ENCODE measurements around the gene KDM3B. TPM values are rescaled to one million over a fixed set of nuclear protein-coding genes. Genes with fewer than 3 reads are reported as not detected.

Gene KDM3B
- total RNA-seq, 4 donors from 2014 or later, result 55.3 to 85.2 (median 68.1) TPM

- no peak for TF ChIP-seq CTCF (IDR thresholded peaks at IDR 0.05)
- no peak for TF ChIP-seq POLR2A (IDR thresholded peaks at IDR 0.05)
- H3K4me3 ChIP-seq, result peak overlapping the region; percentile 80 to 91 (median 84)
- H3K27ac ChIP-seq, result peak overlapping the region; percentile 86 to 92 (median 89)
- peaks cover 0 to 20% (median 0%) of the 10 kb centered on the region in 4 donors for H3K4me1 ChIP-seq
- peaks cover 0 to 11% (median 0%) of the 10 kb centered on the region in 3 donors for H3K36me3 ChIP-seq
- H3K27me3 ChIP-seq, result no peaks in the 10 kb centered on the region
- no peaks in the 10 kb centered on the region for H3K9me3 ChIP-seq
- peak in 2 of 3 donors; percentile 74 to 88 for DNase-seq
These were observed 15.4 kb upstream of the KDM3B start for GRCh38 chr5:138336952-138337684.

GRCh38 chr5:138337685-138338410 is 14.6 kb upstream of the KDM3B start, which contains the start of gene FAM53C:
Gene FAM53C, plus strand, starts transcription at chr5:138338266. Its CDS starts 3,070 bp downstream, at chr5:138341336.
- H3K4me1 ChIP-seq, result peaks cover 0 to 20% (median 0%) of the 10 kb centered on the region in 4 donors
- H3K9me3 ChIP-seq, result no peaks in the 10 kb centered on the region
- H3K36me3 ChIP-seq, result peaks cover 0 to 14% (median 0%) of the 10 kb centered on the region in 3 donors
- peak within 1 kb of the TSS; percentile 80 to 91 (median 84) for H3K4me3 ChIP-seq
- peak within 1 kb of the TSS; percentile 86 to 92 (median 89) for H3K27ac ChIP-seq
- no peaks in the 10 kb centered on the region for H3K27me3 ChIP-seq
- peak; percentile 98 to 99 for TF ChIP-seq POLR2A (IDR thresholded peaks at IDR 0.05)
- TF ChIP-seq CTCF (IDR thresholded peaks at IDR 0.05), result peak in 2 of 6 experiments; percentile 1 to 23
- DNase-seq, result peak; percentile 91 to 96 (median 96)

GRCh38 chr5:138338411-138339090 is 13.9 kb upstream of the KDM3B start:
- DNase-seq, result no peak

GRCh38 chr5:138339091-138339456 is 13.4 kb upstream of the KDM3B start:
- Histone ChIP-seq H3K36me3 (peaks cover 0 to 26% (median 0%) of the 10 kb centered on the region in 3 donors), H3K4me3 (peak overlapping the region; percentile 80 to 91 (median 84)), H3K4me1 (peaks cover 0 to 20% (median 0%) of the 10 kb centered on the region in 4 donors), H3K27ac (peak overlapping the region; percentile 86 to 92 (median 89)), H3K9me3 (no peaks in the 10 kb centered on the region), H3K27me3 (no peaks in the 10 kb centered on the region)
- TF ChIP-seq POLR2A (IDR thresholded peaks at IDR 0.05) (no peak), CTCF (IDR thresholded peaks at IDR 0.05) (no peak)
- DNase-seq, result no peak

More at GRCh38 chr5:138338411-138339090, 13.9 kb upstream of the KDM3B start:
- no peak for TF ChIP-seq CTCF (IDR thresholded peaks at IDR 0.05)
- no peak for TF ChIP-seq POLR2A (IDR thresholded peaks at IDR 0.05)
- H3K9me3 ChIP-seq, result no peaks in the 10 kb centered on the region
- peaks cover 0 to 20% (median 0%) of the 10 kb centered on the region in 4 donors for H3K4me1 ChIP-seq
- H3K36me3 ChIP-seq, result peaks cover 0 to 21% (median 0%) of the 10 kb centered on the region in 3 donors
- peak overlapping the region; percentile 86 to 92 (median 89) for H3K27ac ChIP-seq
- no peaks in the 10 kb centered on the region for H3K27me3 ChIP-seq
- H3K4me3 ChIP-seq, result peak overlapping the region; percentile 80 to 91 (median 84)

GRCh38 chr5:138339464-138339863 is 13.0 kb upstream of the KDM3B start:
- H3K4me3 ChIP-seq, result peak overlapping the region in 3 of 4 donors; percentile 80 to 91 (median 83)
- H3K27me3 ChIP-seq, result no peaks in the 10 kb centered on the region
- no peak for DNase-seq
- peaks cover 0 to 20% (median 0%) of the 10 kb centered on the region in 4 donors for H3K4me1 ChIP-seq
- no peaks in the 10 kb centered on the region for H3K9me3 ChIP-seq
- TF ChIP-seq CTCF (IDR thresholded peaks at IDR 0.05) (no peak), POLR2A (IDR thresholded peaks at IDR 0.05) (no peak)
- H3K27ac ChIP-seq, result peak overlapping the region in 3 of 4 donors; percentile 86 to 92 (median 88)
- H3K36me3 ChIP-seq, result peaks cover 0 to 30% (median 0%) of the 10 kb centered on the region in 3 donors
